Thyroid gland (tissue), 4 donors: ENCODE measurements around the gene SLAIN2. TPM values are rescaled to one million over a fixed set of nuclear protein-coding genes. Genes with fewer than 3 reads are reported as not detected.
A peak's percentile ranks its signal among the peaks of the same experiment; 100 is the strongest.
"Not testable (repeated sequence)": the region's sequence is repeated elsewhere in the genome, so short reads cannot be mapped to it uniquely, and the experiment has no call there.

Experiments
- DNase-seq, 2 donors: peaks; one replicate each; pipeline ENCODE4 v3.0.0-alpha.2; 2019
- H3K27ac ChIP-seq, 3 donors: fragments of 200-600 bp; sonication (generic); 1 replicate in 2 of 3; 2 replicates in 1 of 3; pipeline ENCODE4 v1.5.1; 2016 to 2019; ENCODE audit warnings: mild to moderate bottlenecking in 1 of 3, moderate library complexity in 1 of 3
- H3K27me3 ChIP-seq: fragments of 200-600 bp; sonication (generic); one replicate; pipeline ENCODE4 v1.5.1; 2019
- H3K36me3 ChIP-seq, 2 donors: fragments of 200-600 bp; sonication (generic); one replicate each; pipeline ENCODE4 v1.5.1; 2016 to 2019
- H3K4me1 ChIP-seq, 2 donors: fragments of 200-600 bp; sonication (generic); one replicate each; pipeline ENCODE4 v1.5.1; 2017 to 2019
- H3K4me3 ChIP-seq, 3 donors: fragments of 200-600 bp; sonication (generic); replicated peaks in 1 of 3; 1 replicate in 2 of 3; 2 replicates in 1 of 3; pipeline ENCODE4 v1.5.1; 2016; ENCODE audit warnings: mild to moderate bottlenecking in 1 of 3
- H3K9me3 ChIP-seq: fragments of 200-600 bp; sonication (generic); one replicate; pipeline ENCODE4 v1.5.1; 2017
- CTCF ChIP-seq, 6 experiments: fragments of 200-600 bp in 3 of 6; fragments of 450-650 bp in 3 of 6; sonication (generic) in 3 of 6; IDR thresholded peaks; one replicate each; pipeline ENCODE4 v1.5.1; 2016 to 2019; ENCODE audit warnings: antibody characterized with exemption in 6 of 6, mild to moderate bottlenecking in 2 of 6, inconsistent platforms in 1 of 6, moderate library complexity in 1 of 6
- POLR2A ChIP-seq, 2 donors: fragments of 450-650 bp; IDR thresholded peaks; one replicate each; pipeline ENCODE4 v1.6.1; 2017; ENCODE audit warnings: antibody characterized with exemption in 2 of 2, mild to moderate bottlenecking in 2 of 2, moderate library complexity in 1 of 2
- WGBS, 2 donors: methylation state at CpG; one replicate each; pipeline ENCODE4 v1.1.5; 2017; 5-methylcytosine and 5-hydroxymethylcytosine counted together
- intact Hi-C: fragments of 100-400 bp; cut with DNase I; formaldehyde crosslinking; loops from one replicate; pipeline ENCODE4 v1.15.1; 2023
- total RNA-seq, 4 donors: library from RNA; depleted of rRNA; stranded (reverse); fragments of >200 nt; gene quantifications; one replicate each; pipeline ENCODE4 v1.2.3, GENCODE V29; 2016

SLAIN2 gene
- total RNA-seq, 4 donors from 2014 or later, result 40.8 to 191 (median 82.5) TPM

GRCh38 chr4:48431401-48431800, 90.1 kb downstream of the SLAIN2 start:
- Histone ChIP-seq H3K27ac (no peak overlapping the region), H3K9me3 (no peaks in the 10 kb centered on the region), H3K4me3 (no peak overlapping the region), H3K4me1 (no peaks in the 10 kb centered on the region), H3K27me3 (no peaks in the 10 kb centered on the region), H3K36me3 (no peaks in the 10 kb centered on the region)
- 71 to 81% methylated on average over 2 of the region's 2 CpGs for WGBS, 2 donors
- TF ChIP-seq CTCF (IDR thresholded peaks at IDR 0.05) (no peak), POLR2A (IDR thresholded peaks at IDR 0.05) (no peak)
- no peak for DNase-seq
- intact Hi-C loops, result no loop called here

GRCh38 chr4:48432017-48432416, 90.7 kb downstream of the SLAIN2 start:
- Histone ChIP-seq H3K27ac (no peak overlapping the region), H3K9me3 (no peaks in the 10 kb centered on the region), H3K4me3 (no peak overlapping the region), H3K36me3 (no peaks in the 10 kb centered on the region), H3K27me3 (no peaks in the 10 kb centered on the region), H3K4me1 (no peaks in the 10 kb centered on the region)
- TF ChIP-seq POLR2A (IDR thresholded peaks at IDR 0.05) (no peak), CTCF (IDR thresholded peaks at IDR 0.05) (no peak)
- 86% methylated on average over 4 of the region's 4 CpGs for WGBS, 2 donors
- intact Hi-C loops, result no loop called here
- DNase-seq, result no peak

- Histone ChIP-seq H3K36me3 (no peaks in the 10 kb centered on the region), H3K9me3 (no peaks in the 10 kb centered on the region), H3K4me3 (no peak overlapping the region), H3K27me3 (no peaks in the 10 kb centered on the region), H3K27ac (no peak overlapping the region), H3K4me1 (no peaks in the 10 kb centered on the region)
- DNase-seq, result no peak
- intact Hi-C loops, result no loop called here
- TF ChIP-seq POLR2A (IDR thresholded peaks at IDR 0.05) (no peak), CTCF (IDR thresholded peaks at IDR 0.05) (no peak)
- WGBS, 2 donors, result 90 to 93% methylated on average over 1 of the region's 1 CpG
Measured at GRCh38 chr4:48436318-48436717, 95.0 kb downstream of the SLAIN2 start.

- TF ChIP-seq CTCF (IDR thresholded peaks at IDR 0.05) (no peak), POLR2A (IDR thresholded peaks at IDR 0.05) (no peak)
- WGBS, 2 donors, result 61 to 63% methylated on average over 2 of the region's 2 CpGs
- DNase-seq, result peak; percentile 6 to 7
- H3K9me3 ChIP-seq, result no peaks in the 10 kb centered on the region
- H3K4me3 ChIP-seq, result no peak overlapping the region
- intact Hi-C loops, result no loop called here
- no peaks in the 10 kb centered on the region for H3K36me3 ChIP-seq
- no peaks in the 10 kb centered on the region for H3K27me3 ChIP-seq
- H3K4me1 ChIP-seq, result no peaks in the 10 kb centered on the region
- no peak overlapping the region for H3K27ac ChIP-seq
Measured at GRCh38 chr4:48439988-48440387, 98.7 kb downstream of the SLAIN2 start.

- intact Hi-C loops, DNase-seq, H3K9me3 ChIP-seq, H3K4me3 ChIP-seq, H3K4me1 ChIP-seq, H3K27ac ChIP-seq, H3K36me3 ChIP-seq, H3K27me3 ChIP-seq: not testable (repeated sequence)
- WGBS, 2 donors, result 78 to 87% methylated on average over 5 of the region's 5 CpGs
Measured at GRCh38 chr4:48440914-48441313, 99.6 kb downstream of the SLAIN2 start.

- H3K4me3 ChIP-seq, result no peak overlapping the region
- H3K9me3 ChIP-seq, result no peaks in the 10 kb centered on the region
- no peaks in the 10 kb centered on the region for H3K27me3 ChIP-seq
- no peak for DNase-seq
- intact Hi-C loops, result no loop called here
- H3K36me3 ChIP-seq, result no peaks in the 10 kb centered on the region
- H3K4me1 ChIP-seq, result no peaks in the 10 kb centered on the region
- 7 to 8% methylated on average over 3 of the region's 3 CpGs for WGBS, 2 donors
- peak in 5 of 6 experiments; percentile 19 to 61 (median 45) for TF ChIP-seq CTCF (IDR thresholded peaks at IDR 0.05)
- no peak for TF ChIP-seq POLR2A (IDR thresholded peaks at IDR 0.05)
- H3K27ac ChIP-seq, result no peak overlapping the region
Measured at GRCh38 chr4:48445704-48446103, 104.4 kb downstream of the SLAIN2 start.
